Bronchial epithelial cell (primary cell): Measurements from ENCODE around the gene S1PR3. TPM values are rescaled to one million over a fixed set of nuclear protein-coding genes. Genes with fewer than 3 reads are reported as not detected.
"Not testable (repeated sequence)": the region's sequence is repeated elsewhere in the genome, so short reads cannot be mapped to it uniquely, and the experiment has no call there.

Experiments used
- DNase-seq: peaks from one replicate; pipeline ENCODE4 v3.0.0-alpha.2; 2010; ENCODE audit warnings: low read depth
- FAIRE-seq: peaks from 2 replicates; lab custom pipeline; 2011; peaks lifted over from hg19 to GRCh38; lab: Jason Lieb, UNC
- H3K27me3 ChIP-seq: 2 replicates; pipeline ENCODE4 v1.5.1; 2011; ENCODE audit warnings: low read length; ENCODE audit not compliant: control insufficient read depth, insufficient read depth
- H3K36me3 ChIP-seq: 2 replicates; pipeline ENCODE4 v1.5.1; 2011; ENCODE audit warnings: low read length; ENCODE audit not compliant: control insufficient read depth, insufficient read depth
- H3K4me3 ChIP-seq: 2 replicates; pipeline ENCODE4 v1.5.1; 2011; ENCODE audit warnings: mild to moderate bottlenecking, low read depth, low read length, control low read depth
- total RNA-seq: library from RNA; depleted of rRNA; stranded (reverse); fragments of >200 nt; gene quantifications from 2 replicates; pipeline ENCODE4 v1.2.1, GENCODE V29; 2014
- TF ChIP-seq, protein P1 (sequence below): IDR thresholded peaks from 2 replicates; pipeline ENCODE4 v1.5.1; 2011; ENCODE audit warnings: mild to moderate bottlenecking, moderate library complexity, low read length, control low read depth, inconsistent platforms; ENCODE audit not compliant: insufficient read depth, severe bottlenecking

Gene S1PR3
- total RNA-seq = 0.26 and 0.79 TPM in 2 replicates

DNA sequence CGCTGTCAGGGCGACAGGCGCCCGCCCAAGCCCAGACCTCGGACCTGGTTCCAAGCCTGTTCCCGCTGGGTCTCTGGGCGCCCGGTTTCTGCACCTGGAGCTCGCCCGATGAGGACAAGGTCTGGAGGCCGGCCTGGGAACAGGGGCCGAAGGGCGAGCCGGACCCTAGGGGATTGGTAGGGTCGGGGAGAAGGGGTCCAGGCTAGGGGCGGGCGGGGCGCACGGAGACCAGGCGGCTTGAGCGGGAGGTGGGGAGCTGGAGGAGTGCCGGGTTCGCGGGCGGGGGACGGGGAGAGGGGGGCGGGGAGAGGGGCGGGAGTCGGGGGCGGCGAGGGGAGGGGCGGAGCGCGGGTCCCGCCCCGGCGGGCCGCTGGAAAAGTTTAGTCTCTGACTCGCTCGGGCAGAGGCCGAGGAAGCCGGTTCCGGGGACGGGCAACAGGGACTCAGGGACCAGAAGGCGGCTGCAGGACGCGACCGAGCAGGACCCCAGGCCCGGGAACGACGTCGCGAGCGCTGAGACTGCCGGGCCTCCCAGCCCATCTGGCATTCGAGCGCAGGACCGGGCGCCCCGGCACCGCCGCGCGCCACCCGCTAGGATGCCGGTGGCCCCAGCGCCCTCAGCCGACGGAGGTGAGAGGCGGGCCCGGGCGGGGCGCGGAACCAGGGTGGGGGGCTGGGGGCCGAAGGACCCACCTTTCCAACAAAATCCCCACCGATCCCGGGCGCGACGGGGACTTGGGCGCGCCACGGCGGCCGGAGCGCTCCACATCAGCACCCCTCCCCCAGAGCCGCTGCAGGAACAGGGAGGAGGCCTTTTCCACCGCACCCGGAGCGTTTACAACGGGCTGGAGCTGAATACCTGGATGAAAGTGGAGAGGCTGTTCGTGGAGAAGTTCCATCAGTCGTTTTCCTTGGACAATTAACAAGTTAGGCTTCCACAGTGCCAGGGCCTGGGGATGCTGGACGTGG is at the start of gene S1PR3:
S1PR3 (plus strand) TSS at position 403 of the 969 bp plus-strand sequence. CDS start 9,733 bp downstream, outside the sequence.
- TF ChIP-seq, protein P1, sequence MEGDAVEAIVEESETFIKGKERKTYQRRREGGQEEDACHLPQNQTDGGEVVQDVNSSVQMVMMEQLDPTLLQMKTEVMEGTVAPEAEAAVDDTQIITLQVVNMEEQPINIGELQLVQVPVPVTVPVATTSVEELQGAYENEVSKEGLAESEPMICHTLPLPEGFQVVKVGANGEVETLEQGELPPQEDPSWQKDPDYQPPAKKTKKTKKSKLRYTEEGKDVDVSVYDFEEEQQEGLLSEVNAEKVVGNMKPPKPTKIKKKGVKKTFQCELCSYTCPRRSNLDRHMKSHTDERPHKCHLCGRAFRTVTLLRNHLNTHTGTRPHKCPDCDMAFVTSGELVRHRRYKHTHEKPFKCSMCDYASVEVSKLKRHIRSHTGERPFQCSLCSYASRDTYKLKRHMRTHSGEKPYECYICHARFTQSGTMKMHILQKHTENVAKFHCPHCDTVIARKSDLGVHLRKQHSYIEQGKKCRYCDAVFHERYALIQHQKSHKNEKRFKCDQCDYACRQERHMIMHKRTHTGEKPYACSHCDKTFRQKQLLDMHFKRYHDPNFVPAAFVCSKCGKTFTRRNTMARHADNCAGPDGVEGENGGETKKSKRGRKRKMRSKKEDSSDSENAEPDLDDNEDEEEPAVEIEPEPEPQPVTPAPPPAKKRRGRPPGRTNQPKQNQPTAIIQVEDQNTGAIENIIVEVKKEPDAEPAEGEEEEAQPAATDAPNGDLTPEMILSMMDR = no peak
- H3K36me3 ChIP-seq = no peaks in the 10 kb centered on the region
- no peak for FAIRE-seq
- no peaks in the 10 kb centered on the region for H3K27me3 ChIP-seq
- H3K4me3 ChIP-seq = peak within 1 kb of the TSS; percentile 49
- peak; percentile 23 for DNase-seq

- peak; percentile 26 for DNase-seq
Measured at GRCh38 chr9:88941586-88941985, 49.7 kb upstream of the S1PR3 start.

GRCh38 chr9:88942411-88942810 is 48.9 kb upstream of the S1PR3 start:
- DNase-seq (no peak), FAIRE-seq (no peak)
- Histone ChIP-seq H3K4me3 (no peak overlapping the region), H3K27me3 (no peaks in the 10 kb centered on the region), H3K36me3 (no peaks in the 10 kb centered on the region)
- TF ChIP-seq, protein P1 = no peak

More at GRCh38 chr9:88941586-88941985, 49.7 kb upstream of the S1PR3 start:
- not testable (repeated sequence) for H3K4me3 ChIP-seq, FAIRE-seq, H3K27me3 ChIP-seq, H3K36me3 ChIP-seq

DNA sequence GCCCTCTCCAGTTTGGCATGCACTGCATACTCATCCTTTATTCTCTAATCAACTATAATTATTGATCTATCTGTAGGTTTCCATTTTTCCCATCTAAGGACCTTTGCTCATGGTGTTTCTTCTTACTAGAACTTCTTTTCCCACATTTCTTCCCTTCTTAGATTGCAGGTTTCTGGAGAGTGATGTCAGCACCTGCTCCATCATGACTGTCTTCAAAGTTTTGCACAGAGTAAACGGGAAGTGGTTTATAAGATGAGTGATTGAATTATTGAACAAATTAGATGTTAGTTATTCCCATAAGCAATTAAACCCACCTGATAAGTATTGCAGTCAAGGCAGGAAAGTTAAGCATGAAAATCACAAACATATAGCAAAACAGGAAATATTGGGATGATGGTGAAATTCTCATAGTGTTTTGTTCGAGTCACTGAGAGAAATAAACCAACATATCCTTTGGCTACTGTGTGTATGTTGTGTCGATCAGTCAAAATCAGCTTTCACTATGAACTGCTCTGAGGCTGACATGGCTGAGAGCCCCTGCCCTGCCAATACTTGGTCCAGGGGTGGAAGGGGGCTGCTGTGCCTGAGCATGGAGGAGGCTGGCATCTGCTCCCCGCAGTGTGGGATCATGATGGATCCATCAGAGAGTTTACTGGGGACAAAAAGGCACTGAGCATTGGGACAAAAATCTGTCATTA is 45.5 kb upstream of the S1PR3 start:
- TF ChIP-seq, protein P1 = no peak
- DNase-seq (no peak), FAIRE-seq (no peak)
- H3K4me3 ChIP-seq = no peak overlapping the region
- no peaks in the 10 kb centered on the region for H3K27me3 ChIP-seq
- H3K36me3 ChIP-seq = no peaks in the 10 kb centered on the region

DNA sequence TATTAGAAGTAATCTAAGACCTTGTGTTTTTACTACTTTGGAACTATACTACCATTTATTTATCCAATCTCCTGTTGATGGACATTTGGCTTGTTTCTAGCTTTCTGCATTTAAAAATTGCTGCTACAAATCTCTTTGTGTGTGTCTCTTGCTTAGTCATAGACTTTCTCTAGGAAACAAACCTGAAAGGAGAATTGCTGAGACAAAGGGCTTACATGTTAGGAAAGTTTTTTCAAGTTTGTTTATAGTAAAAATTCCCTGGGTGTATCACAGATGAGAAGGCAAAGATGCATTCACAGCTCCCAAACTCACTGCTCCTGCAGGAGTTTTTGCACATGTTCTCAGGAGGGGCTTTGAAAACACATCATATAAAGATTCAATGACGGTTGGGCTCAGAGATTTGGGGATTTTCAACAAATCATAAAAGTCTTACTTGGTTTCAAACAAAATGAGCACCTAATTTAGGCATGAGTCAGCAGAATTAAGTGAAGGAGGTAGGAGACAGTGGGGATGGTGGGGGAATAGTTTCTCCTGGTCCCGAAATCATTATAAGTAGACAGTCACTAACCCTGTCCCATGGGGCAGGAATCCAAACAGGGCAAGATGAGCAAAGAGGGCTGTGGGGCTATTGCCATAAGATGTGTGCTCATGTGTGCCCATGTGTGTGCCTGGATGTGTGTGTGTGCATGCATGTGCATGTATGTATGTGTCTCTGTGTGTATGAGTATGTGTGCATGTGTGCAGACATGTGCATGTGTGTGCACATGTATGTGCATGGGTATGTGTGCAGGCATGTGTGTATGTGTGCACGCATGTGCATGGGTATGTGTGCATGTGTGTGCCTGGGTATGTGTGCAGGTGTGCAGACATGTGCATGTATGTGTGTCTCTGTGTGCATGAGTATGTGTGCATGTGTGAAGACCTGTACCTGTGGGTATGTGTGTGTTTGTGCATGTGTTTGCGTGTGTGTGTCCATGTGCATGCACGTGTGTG is 43.4 kb upstream of the S1PR3 start:
- Histone ChIP-seq H3K36me3 (no peaks in the 10 kb centered on the region), H3K4me3 (no peak overlapping the region), H3K27me3 (no peaks in the 10 kb centered on the region)
- DNase-seq (peak; percentile 25), FAIRE-seq (peak; percentile 86)
- TF ChIP-seq, protein P1 = no peak
